ENCODE results near the gene METTL16. TPM values are rescaled to one million over a fixed set of nuclear protein-coding genes. Genes with fewer than 3 reads are reported as not detected.

The METTL16 gene
- total and polyA plus RNA-seq, 12 donors = 9.9 to 31.9 (median 26.5) TPM

DNA sequence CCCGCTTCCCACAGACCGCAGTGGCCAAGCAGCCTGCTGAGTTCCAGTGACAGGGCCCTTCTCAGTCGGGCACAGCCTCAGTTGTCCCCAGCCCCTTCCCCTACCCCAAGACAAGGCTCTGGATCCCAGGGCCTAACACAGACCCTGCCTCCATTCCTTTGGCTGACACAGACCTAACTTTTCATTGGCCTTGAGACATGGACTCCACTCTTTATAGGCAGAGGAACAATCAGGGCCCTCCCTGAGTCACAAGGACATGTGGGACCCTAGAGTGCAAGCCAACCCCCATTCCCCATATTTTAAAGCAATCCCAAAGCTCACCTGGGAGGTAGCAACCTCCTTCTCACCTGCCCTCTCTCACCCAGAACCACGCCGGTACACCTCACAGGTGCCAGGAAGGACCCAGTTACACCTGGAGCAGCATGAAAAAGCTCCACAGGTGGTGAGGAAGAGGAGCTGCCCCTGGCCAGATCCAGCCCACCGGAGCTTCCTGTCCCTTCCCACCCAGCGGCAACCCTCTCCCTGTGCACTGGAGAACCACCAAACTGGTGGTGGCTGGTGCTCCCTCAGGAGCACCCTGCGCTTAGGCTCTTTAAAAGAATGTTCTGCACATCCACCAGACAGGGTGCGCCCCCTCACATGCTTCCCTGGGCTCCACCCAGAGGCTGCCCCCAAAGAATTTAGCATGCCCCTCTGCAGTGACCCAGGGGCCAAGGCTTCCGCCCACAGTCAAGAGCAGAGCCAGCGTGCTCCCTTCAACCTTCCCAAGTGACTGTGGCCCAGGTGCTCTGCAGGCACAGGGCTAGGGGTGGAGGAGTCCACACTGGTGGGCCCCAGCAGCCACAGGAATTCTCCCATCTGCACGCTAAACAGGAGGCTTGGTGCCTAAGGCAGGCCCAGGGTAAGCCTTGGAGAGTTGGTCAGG is 114.2 kb downstream of the METTL16 start:
- Histone ChIP-seq H3K36me3 (no peaks in the 10 kb centered on the region), H3K27me3 (no peaks in the 10 kb centered on the region), H3K9me3 (no peaks in the 10 kb centered on the region), H3K27ac (peak overlapping the region; percentile 65 to 100 (median 98)), H3K4me3 (peak overlapping the region in 9 of 10 donors; percentile 3 to 89 (median 47)), H3K4me1 (peaks cover 42 to 59% (median 55%) of the 10 kb centered on the region in 9 donors)
- WGBS, 2 donors = 65 to 71% methylated on average over 12 of the region's 12 CpGs
- ATAC-seq (no peak), DNase-seq (no peak)
- no peak for TF ChIP-seq CTCF (IDR thresholded peaks at IDR 0.05)
- intact Hi-C loops (cut with DNase I) = loop anchor here in 2 of 10 donors (10.0 kb wide), 3 partner anchors 223 to 343 kb away; partner anchors contain the start of gene HIC1 (in 1 of the 2)

DNA sequence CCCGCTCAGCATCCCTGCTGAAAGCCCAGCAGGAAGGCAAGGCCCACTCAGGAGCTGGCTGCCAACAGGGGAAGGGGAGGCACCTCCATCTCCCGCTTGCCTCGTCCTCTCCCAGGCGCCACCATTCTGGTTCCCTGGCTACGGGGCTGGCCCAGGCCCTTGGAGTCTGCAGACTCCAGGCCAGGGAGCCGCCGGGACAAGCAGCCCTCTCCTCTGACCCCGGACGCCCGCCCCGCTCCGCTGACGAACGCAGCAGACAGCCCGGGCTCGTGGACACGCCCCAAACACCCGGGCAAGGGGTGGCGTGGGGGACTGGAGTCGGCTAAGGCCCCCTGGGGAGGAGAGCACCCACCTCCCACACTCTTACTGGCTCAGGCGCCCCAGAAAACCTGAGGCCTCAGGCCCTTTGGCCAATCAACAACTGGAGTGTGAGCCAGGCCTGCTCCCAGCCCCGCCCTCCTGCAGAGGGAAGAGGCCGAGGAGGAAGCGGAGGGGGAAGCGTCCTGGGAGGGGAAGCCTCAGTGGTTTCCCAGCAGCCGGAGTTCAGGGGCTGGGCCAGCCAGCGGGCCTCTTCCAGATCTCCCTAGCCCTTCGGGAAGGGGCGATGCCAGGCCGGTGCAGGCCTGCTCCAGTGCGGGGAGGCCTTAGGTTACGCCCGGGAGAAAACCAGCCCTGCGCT is 115.0 kb downstream of the METTL16 start:
- intact Hi-C loops (cut with DNase I) = loop anchor here in 2 of 10 donors (10.0 kb wide), 3 partner anchors 222 to 342 kb away; partner anchors contain the start of gene HIC1 (in 1 of the 2)
- Histone ChIP-seq H3K27ac (peak overlapping the region; percentile 65 to 100 (median 98)), H3K4me1 (peaks cover 45 to 62% (median 58%) of the 10 kb centered on the region in 9 donors), H3K27me3 (no peaks in the 10 kb centered on the region), H3K9me3 (no peaks in the 10 kb centered on the region), H3K4me3 (peak overlapping the region in 9 of 10 donors; percentile 26 to 55 (median 47)), H3K36me3 (no peaks in the 10 kb centered on the region)
- no peak for TF ChIP-seq CTCF (IDR thresholded peaks at IDR 0.05)
- 2 to 5% methylated on average over 32 to 34 of the region's 34 CpGs for WGBS, 2 donors
- ATAC-seq = peak; percentile 9 to 53 (median 40)
- DNase-seq = peak; percentile 92 to 96

DNA sequence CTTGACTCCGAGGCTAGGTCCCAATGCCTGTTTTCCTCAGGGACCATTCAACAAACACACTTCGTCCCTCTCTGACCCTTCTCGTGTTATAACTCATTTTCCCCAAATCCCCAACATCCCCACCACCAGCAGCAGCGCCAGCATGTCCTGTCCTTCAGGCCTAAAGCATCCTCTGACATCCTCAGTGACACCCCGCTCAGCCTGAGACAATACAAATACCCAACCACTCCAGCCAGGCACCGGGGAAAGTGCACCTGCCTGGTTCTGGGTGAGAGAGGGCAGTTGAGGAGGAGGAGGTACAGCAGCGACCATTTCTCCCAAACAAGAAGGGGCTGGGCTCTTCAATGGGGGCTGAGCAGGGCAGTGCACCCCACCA is 115.5 kb downstream of the METTL16 start:
- no peak for ATAC-seq
- DNase-seq = no peak
- intact Hi-C loops (cut with DNase I) = loop anchor here in 2 of 10 donors (10.0 kb wide), 3 partner anchors 221 to 341 kb away; partner anchors contain the start of gene HIC1 (in 1 of the 2)
- Histone ChIP-seq H3K9me3 (no peaks in the 10 kb centered on the region), H3K27ac (peak overlapping the region; percentile 65 to 100 (median 98)), H3K4me3 (peak overlapping the region in 9 of 10 donors; percentile 26 to 55 (median 47)), H3K36me3 (no peaks in the 10 kb centered on the region), H3K27me3 (no peaks in the 10 kb centered on the region), H3K4me1 (peaks cover 50 to 68% (median 63%) of the 10 kb centered on the region in 9 donors)
- 40% methylated on average over 7 of the region's 7 CpGs for WGBS, 2 donors
- TF ChIP-seq CTCF (IDR thresholded peaks at IDR 0.05) = no peak

Measured in heart right ventricle (tissue), 16 donors.